ENCODE measurements around the gene LGMN.

- TF ChIP-seq CTCF (IDR thresholded peaks at IDR 0.05; ENCODE audit: low read depth, low read length, missing input control) (no peak), ATF3 (IDR thresholded peaks at IDR 0.05) (no peak), RAD21 (IDR thresholded peaks at IDR 0.05) (no peak), RXRA (IDR thresholded peaks at IDR 0.05) (no peak), EGR1 (IDR thresholded peaks at IDR 0.05; ENCODE audit: low read depth in 2 of 2) (no peak), HNF4G (IDR thresholded peaks at IDR 0.05) (no peak), TAF1 (conservative IDR thresholded peaks at IDR 0.05) (no peak)
Observed at GRCh38 chr14:92731622-92732115, 16.8 kb downstream of the LGMN start.
